ENCODE measurements around the gene CEACAM21. TPM values are rescaled to one million over a fixed set of nuclear protein-coding genes. Genes with fewer than 3 reads are reported as not detected.

The CEACAM21 gene
- total and polyA plus RNA-seq, 2 donors from 2014 or later, result 1.2 to 5.6 TPM

DNA sequence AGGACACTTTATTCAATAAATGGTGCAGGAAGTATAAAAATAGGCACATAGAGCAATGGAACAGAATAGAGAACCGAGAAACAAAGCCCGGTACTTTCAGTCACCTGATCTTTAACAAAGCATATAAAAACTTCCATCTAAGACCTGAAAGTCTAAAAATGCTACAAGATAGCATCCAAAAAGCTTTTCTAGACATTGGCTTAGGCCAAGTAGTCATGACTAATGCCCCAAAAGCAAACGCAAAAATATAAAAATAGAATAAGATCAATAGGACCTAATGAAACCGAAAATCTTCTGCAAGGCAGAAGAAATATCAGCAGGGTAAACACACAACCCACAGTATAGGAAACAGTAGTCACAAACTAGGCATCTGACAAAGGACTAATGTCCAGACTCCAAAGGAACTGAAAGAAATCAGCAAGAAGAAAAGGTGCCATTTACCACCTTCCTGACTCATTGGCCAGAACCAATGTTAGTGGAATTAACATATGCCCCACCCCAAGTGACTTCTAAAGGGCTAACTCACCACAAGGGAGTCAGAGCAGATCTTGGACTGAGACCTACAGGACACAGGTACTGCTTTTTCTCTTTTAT is 40.8 kb upstream of the CEACAM21 start:
- H3K4me3 ChIP-seq (ENCODE audit: low read length in 3 of 3), result no peak overlapping the region
- TF ChIP-seq CTCF (IDR thresholded peaks at IDR 0.05; ENCODE audit: borderline replicate concordance, extremely low read depth, insufficient read depth), result no peak
- H3K9me3 ChIP-seq (ENCODE audit: control insufficient read depth in 2 of 3, insufficient read depth in 1 of 3, low read length in 3 of 3), result peaks cover 0 to 5% (median 0%) of the 10 kb centered on the region in 3 donors
- peaks cover 0 to 4% (median 0%) of the 10 kb centered on the region in 3 donors for H3K4me1 ChIP-seq (ENCODE audit: control insufficient read depth in 2 of 3, insufficient read depth in 2 of 3, low read depth in 1 of 3, low read length in 3 of 3)
- no peak overlapping the region for H3K27ac ChIP-seq (ENCODE audit: low read depth in 2 of 2, low read length in 2 of 2)
- intact Hi-C loops (cut with DNase I), result no loop called here
- DNase-seq, result no peak
- FAIRE-seq, result no peak
- no peaks in the 10 kb centered on the region for H3K36me3 ChIP-seq (ENCODE audit: control insufficient read depth in 2 of 3, insufficient read depth in 3 of 3, low read length in 3 of 3)
- H3K27me3 ChIP-seq (ENCODE audit: control insufficient read depth, insufficient read depth, low read length), result no peaks in the 10 kb centered on the region
- H3K9ac ChIP-seq (ENCODE audit: low read length in 3 of 3), result no peak overlapping the region

GRCh38 chr19:41537789-41538188 is 38.2 kb upstream of the CEACAM21 start:
- no peak for FAIRE-seq
- no peak overlapping the region for H3K9ac ChIP-seq (ENCODE audit: low read length in 3 of 3)

GRCh38 chr19:41540041-41540695 is 35.8 kb upstream of the CEACAM21 start:
- no peaks in the 10 kb centered on the region for H3K36me3 ChIP-seq (ENCODE audit: control insufficient read depth in 2 of 3, insufficient read depth in 3 of 3, low read length in 3 of 3)
- DNase-seq, result no peak
- H3K4me3 ChIP-seq (ENCODE audit: low read length in 3 of 3), result no peak overlapping the region
- H3K4me1 ChIP-seq (ENCODE audit: control insufficient read depth in 2 of 3, insufficient read depth in 2 of 3, low read depth in 1 of 3, low read length in 3 of 3), result no peaks in the 10 kb centered on the region
- intact Hi-C loops (cut with DNase I), result no loop called here
- H3K27me3 ChIP-seq (ENCODE audit: control insufficient read depth, insufficient read depth, low read length), result no peaks in the 10 kb centered on the region
- no peak overlapping the region for H3K27ac ChIP-seq (ENCODE audit: low read depth in 2 of 2, low read length in 2 of 2)
- no peak overlapping the region for H3K9ac ChIP-seq (ENCODE audit: low read length in 3 of 3)
- no peak for TF ChIP-seq CTCF (IDR thresholded peaks at IDR 0.05; ENCODE audit: borderline replicate concordance, extremely low read depth, insufficient read depth)
- peaks cover 0 to 5% (median 0%) of the 10 kb centered on the region in 3 donors for H3K9me3 ChIP-seq (ENCODE audit: control insufficient read depth in 2 of 3, insufficient read depth in 1 of 3, low read length in 3 of 3)
- no peak for FAIRE-seq

More at GRCh38 chr19:41537789-41538188, 38.2 kb upstream of the CEACAM21 start:
- H3K4me1 ChIP-seq (ENCODE audit: control insufficient read depth in 2 of 3, insufficient read depth in 2 of 3, low read depth in 1 of 3, low read length in 3 of 3), result no peaks in the 10 kb centered on the region
- DNase-seq, result no peak
- intact Hi-C loops (cut with DNase I), result no loop called here
- peak; percentile 27 for TF ChIP-seq CTCF (IDR thresholded peaks at IDR 0.05; ENCODE audit: borderline replicate concordance, extremely low read depth, insufficient read depth)
- H3K9me3 ChIP-seq (ENCODE audit: control insufficient read depth in 2 of 3, insufficient read depth in 1 of 3, low read length in 3 of 3), result peaks cover 0 to 5% (median 0%) of the 10 kb centered on the region in 3 donors
- H3K27ac ChIP-seq (ENCODE audit: low read depth in 2 of 2, low read length in 2 of 2), result no peak overlapping the region
- H3K4me3 ChIP-seq (ENCODE audit: low read length in 3 of 3), result no peak overlapping the region
- H3K36me3 ChIP-seq (ENCODE audit: control insufficient read depth in 2 of 3, insufficient read depth in 3 of 3, low read length in 3 of 3), result no peaks in the 10 kb centered on the region
- H3K27me3 ChIP-seq (ENCODE audit: control insufficient read depth, insufficient read depth, low read length), result no peaks in the 10 kb centered on the region

Data from kidney (tissue), 14 donors.